Astrocyte (in vitro differentiated cells and primary cell): ENCODE measurements around the gene TBC1D14. TPM values are rescaled to one million over a fixed set of nuclear protein-coding genes. Genes with fewer than 3 reads are reported as not detected.

Experiments
- DNase-seq: peaks from one replicate; pipeline ENCODE4 v3.0.0-alpha.2; 2010; ENCODE audit warnings: low read depth
- FAIRE-seq: peaks from 2 replicates; lab custom pipeline; 2011; peaks lifted over from hg19 to GRCh38; lab: Jason Lieb, UNC
- H2AFZ ChIP-seq: 2 replicates; pipeline ENCODE4 v1.6.0; 2012; ENCODE audit warnings: low read depth, low read length, inconsistent platforms
- H3K27ac ChIP-seq: 2 replicates; pipeline ENCODE4 v1.5.1; 2011; ENCODE audit warnings: low read depth, low read length, inconsistent platforms
- H3K27me3 ChIP-seq: 2 replicates; pipeline ENCODE4 v1.6.0; 2011; ENCODE audit warnings: low read length, inconsistent platforms; ENCODE audit not compliant: insufficient read depth
- H3K36me3 ChIP-seq: 2 replicates; pipeline ENCODE4 v1.5.1; 2011; ENCODE audit warnings: low read length, inconsistent platforms; ENCODE audit not compliant: insufficient read depth
- H3K4me1 ChIP-seq: 2 replicates; pipeline ENCODE4 v1.5.1; 2011; ENCODE audit warnings: low read length, inconsistent platforms; ENCODE audit not compliant: insufficient read depth
- H3K4me2 ChIP-seq: 2 replicates; pipeline ENCODE4 v1.6.0; 2012; ENCODE audit warnings: low read length, inconsistent platforms
- H3K4me3 ChIP-seq: 2 replicates; pipeline ENCODE4 v1.5.1; 2011; ENCODE audit warnings: low read depth, mild to moderate bottlenecking, low read length, inconsistent platforms; ENCODE audit not compliant: insufficient read depth
- H3K79me2 ChIP-seq: 2 replicates; pipeline ENCODE4 v1.6.0; 2012; ENCODE audit warnings: mild to moderate bottlenecking, low read length, inconsistent platforms; ENCODE audit not compliant: insufficient read depth
- H3K9ac ChIP-seq: 2 replicates; pipeline ENCODE4 v1.6.0; 2012; ENCODE audit warnings: mild to moderate bottlenecking, low read length, inconsistent platforms
- H3K9me3 ChIP-seq: 2 replicates; pipeline ENCODE4 v1.5.1; 2012; ENCODE audit warnings: low read depth, mild to moderate bottlenecking, low read length, inconsistent platforms; ENCODE audit not compliant: insufficient read depth
- H4K20me1 ChIP-seq: 2 replicates; pipeline ENCODE4 v1.6.0; 2012; ENCODE audit warnings: low read length, inconsistent platforms; ENCODE audit not compliant: insufficient read depth
- H3K27ac Mint-ChIP-seq: one replicate; pipeline ENCODE4 v1.8.0; 2021; ENCODE audit warnings: mild to moderate bottlenecking, mixed read lengths; ENCODE audit not compliant: unreplicated experiment
- H3K27me3 Mint-ChIP-seq: one replicate; pipeline ENCODE4 v1.8.0; 2021; ENCODE audit warnings: low read depth, mixed read lengths; ENCODE audit not compliant: unreplicated experiment
- H3K36me3 Mint-ChIP-seq: one replicate; pipeline ENCODE4 v1.8.0; 2021; ENCODE audit warnings: low read depth, mixed read lengths; ENCODE audit not compliant: unreplicated experiment
- H3K4me1 Mint-ChIP-seq: one replicate; pipeline ENCODE4 v1.8.0; 2021; ENCODE audit warnings: low read depth, mixed read lengths; ENCODE audit not compliant: unreplicated experiment
- H3K4me3 Mint-ChIP-seq: one replicate; pipeline ENCODE4 v1.8.0; 2021; ENCODE audit warnings: mild to moderate bottlenecking, moderate library complexity, mixed read lengths; ENCODE audit not compliant: unreplicated experiment
- H3K9me3 Mint-ChIP-seq: one replicate; pipeline ENCODE4 v1.8.0; 2021; ENCODE audit warnings: mild to moderate bottlenecking, mixed read lengths; ENCODE audit not compliant: unreplicated experiment
- EZH2 ChIP-seq: IDR thresholded peaks from 2 replicates; pipeline ENCODE4 v1.6.1; 2012; ENCODE audit warnings: mild to moderate bottlenecking, low read length, inconsistent platforms; ENCODE audit not compliant: insufficient read depth
- total RNA-seq: library from RNA; stranded (reverse); gene quantifications from 2 replicates; pipeline ENCODE4 v1.2.1, GENCODE V29; 2021
- TF ChIP-seq, protein P1 (sequence below): IDR thresholded peaks from 2 replicates; pipeline ENCODE4 v1.5.1; 2011; ENCODE audit warnings: low read depth, mild to moderate bottlenecking, inconsistent platforms, low read length, moderate library complexity; ENCODE audit not compliant: insufficient read depth

The TBC1D14 gene
- total RNA-seq, 1 donor from 2014 or later = 30.4 TPM

DNA sequence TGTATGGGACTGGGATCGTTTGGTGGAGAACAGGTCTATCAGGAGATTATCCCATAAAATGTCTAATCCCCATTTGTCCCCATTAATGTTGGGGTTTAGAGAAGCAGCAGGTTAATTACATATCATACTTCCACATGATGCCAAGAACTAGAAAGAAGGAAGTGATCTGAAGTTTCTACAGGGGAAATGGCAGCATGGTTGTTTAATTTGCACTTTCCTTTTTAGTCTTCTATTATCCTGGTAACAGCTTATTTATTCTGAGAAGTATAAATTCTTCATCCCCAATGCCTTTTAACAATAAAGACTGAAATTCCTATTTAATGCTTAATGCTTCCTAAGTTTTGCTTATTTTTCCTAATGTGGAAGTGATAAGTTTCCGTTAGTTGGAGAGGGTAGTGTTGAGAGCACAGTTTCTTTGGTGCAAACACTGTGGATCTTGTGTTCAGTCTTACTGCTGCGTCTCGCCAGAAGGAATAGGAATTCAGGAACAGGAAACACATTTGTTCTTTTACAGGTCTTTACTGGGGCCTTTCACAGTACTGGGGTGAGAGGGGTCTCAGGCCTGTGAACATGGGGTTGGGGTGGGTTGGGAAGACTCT lies 74.0 kb downstream of the TBC1D14 start:
- H3K27me3 ChIP-seq = no peaks in the 10 kb centered on the region

DNA sequence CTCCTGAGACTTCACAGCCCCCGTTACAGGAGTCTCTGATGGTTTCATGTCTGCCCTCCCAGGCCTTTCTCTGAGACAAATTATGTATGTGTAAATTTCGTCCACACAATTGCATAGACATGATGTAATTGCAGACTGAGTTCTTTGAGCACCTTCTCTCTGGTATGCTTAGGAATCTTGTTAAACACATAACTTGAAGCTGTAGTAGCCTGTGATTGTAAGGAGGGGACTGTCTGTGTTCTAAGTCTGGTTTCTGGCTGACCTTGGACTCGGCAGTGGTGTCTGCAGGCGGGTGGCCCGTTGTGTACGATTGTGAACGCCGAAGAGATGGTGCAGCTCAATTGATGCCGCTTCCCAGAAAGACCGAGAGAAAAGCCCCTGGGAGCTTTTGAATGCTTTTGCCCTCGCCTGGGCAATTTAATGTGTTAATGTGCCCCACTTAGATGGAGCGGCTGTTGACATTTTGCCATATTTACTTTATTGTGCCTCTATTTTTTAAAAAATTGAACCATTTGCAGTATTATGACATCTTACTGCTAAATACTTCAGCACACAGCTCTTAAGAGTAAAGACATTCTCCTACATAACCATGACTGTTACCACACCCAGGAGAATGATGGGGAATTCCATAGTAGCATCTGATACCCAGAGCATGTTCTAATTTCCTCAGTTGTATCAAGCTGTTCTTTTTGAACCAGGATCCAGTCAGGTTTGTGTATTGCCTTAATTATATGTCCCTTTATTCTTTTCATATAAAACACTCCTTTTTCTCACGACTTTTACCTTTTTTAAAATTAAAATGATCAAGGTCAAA lies 75.2 kb downstream of the TBC1D14 start:
- Histone ChIP-seq H3K9ac (no peak overlapping the region), H3K4me1 (peaks cover 19% of the 10 kb centered on the region), H3K4me2 (no peak overlapping the region), H2AFZ (no peak overlapping the region), H3K4me3 (no peak overlapping the region), H3K27ac (no peak overlapping the region), H4K20me1 (peaks cover 24% of the 10 kb centered on the region), H3K79me2 (peaks cover 27% of the 10 kb centered on the region), H3K9me3 (no peaks in the 10 kb centered on the region), H3K36me3 (no peaks in the 10 kb centered on the region), H3K27me3 (no peaks in the 10 kb centered on the region)
- DNase-seq (no peak), FAIRE-seq (no peak)
- Mint-ChIP-seq H3K4me3 (peak overlapping the region; percentile 90), H3K9me3 (no peaks in the 10 kb centered on the region), H3K27ac (peak overlapping the region; percentile 93), H3K4me1 (peaks cover 29% of the 10 kb centered on the region), H3K27me3 (no peaks in the 10 kb centered on the region), H3K36me3 (no peaks in the 10 kb centered on the region)
- TF ChIP-seq EZH2 = no peak
- TF ChIP-seq, protein P1, sequence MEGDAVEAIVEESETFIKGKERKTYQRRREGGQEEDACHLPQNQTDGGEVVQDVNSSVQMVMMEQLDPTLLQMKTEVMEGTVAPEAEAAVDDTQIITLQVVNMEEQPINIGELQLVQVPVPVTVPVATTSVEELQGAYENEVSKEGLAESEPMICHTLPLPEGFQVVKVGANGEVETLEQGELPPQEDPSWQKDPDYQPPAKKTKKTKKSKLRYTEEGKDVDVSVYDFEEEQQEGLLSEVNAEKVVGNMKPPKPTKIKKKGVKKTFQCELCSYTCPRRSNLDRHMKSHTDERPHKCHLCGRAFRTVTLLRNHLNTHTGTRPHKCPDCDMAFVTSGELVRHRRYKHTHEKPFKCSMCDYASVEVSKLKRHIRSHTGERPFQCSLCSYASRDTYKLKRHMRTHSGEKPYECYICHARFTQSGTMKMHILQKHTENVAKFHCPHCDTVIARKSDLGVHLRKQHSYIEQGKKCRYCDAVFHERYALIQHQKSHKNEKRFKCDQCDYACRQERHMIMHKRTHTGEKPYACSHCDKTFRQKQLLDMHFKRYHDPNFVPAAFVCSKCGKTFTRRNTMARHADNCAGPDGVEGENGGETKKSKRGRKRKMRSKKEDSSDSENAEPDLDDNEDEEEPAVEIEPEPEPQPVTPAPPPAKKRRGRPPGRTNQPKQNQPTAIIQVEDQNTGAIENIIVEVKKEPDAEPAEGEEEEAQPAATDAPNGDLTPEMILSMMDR = no peak

More for the DNA sequence above, 74.0 kb downstream of the TBC1D14 start:
- peaks cover 26% of the 10 kb centered on the region for H3K4me1 Mint-ChIP-seq
- H3K4me1 ChIP-seq = peaks cover 19% of the 10 kb centered on the region
- no peak overlapping the region for H3K4me2 ChIP-seq
- no peak overlapping the region for H3K4me3 ChIP-seq
- no peaks in the 10 kb centered on the region for H3K36me3 ChIP-seq
- FAIRE-seq (no peak), DNase-seq (no peak)
- no peak overlapping the region for H3K4me3 Mint-ChIP-seq
- no peak overlapping the region for H2AFZ ChIP-seq
- H4K20me1 ChIP-seq = peaks cover 13% of the 10 kb centered on the region
- no peak overlapping the region for H3K27ac Mint-ChIP-seq
- no peak for TF ChIP-seq EZH2
- TF ChIP-seq, protein P1 = no peak
- H3K79me2 ChIP-seq = peaks cover 15% of the 10 kb centered on the region
- H3K27ac ChIP-seq = no peak overlapping the region
- H3K27me3 Mint-ChIP-seq = no peaks in the 10 kb centered on the region
- no peak overlapping the region for H3K9ac ChIP-seq
- no peaks in the 10 kb centered on the region for H3K9me3 Mint-ChIP-seq
- H3K36me3 Mint-ChIP-seq = peaks cover 2% of the 10 kb centered on the region
- H3K9me3 ChIP-seq = no peaks in the 10 kb centered on the region
